H9 (cell line): ENCODE measurements around the gene MNX1. TPM values are rescaled to one million over a fixed set of nuclear protein-coding genes. Genes with fewer than 3 reads are reported as not detected.

Experiments used
- DNase-seq: peaks from one replicate; pipeline ENCODE4 v3.0.0-alpha.2; 2017
- H2AFZ ChIP-seq: one replicate; pipeline ENCODE4 v1.6.1; 2013; ENCODE audit warnings: mild to moderate bottlenecking, low read length, control low read depth, moderate library complexity
- H2AK5ac ChIP-seq: 2 replicates; pipeline ENCODE4 v1.6.1; 2013; ENCODE audit warnings: low read length, control low read depth, mixed read lengths; ENCODE audit not compliant: insufficient read length
- H2BK120ac ChIP-seq: one replicate; pipeline ENCODE4 v1.6.1; 2013; ENCODE audit warnings: low read depth, mild to moderate bottlenecking, low read length, control low read depth, inconsistent platforms; ENCODE audit not compliant: poor library complexity, severe bottlenecking
- H2BK12ac ChIP-seq: 2 replicates; pipeline ENCODE4 v1.6.1; 2013; ENCODE audit warnings: low read length, control low read depth, mixed read lengths, low read depth; ENCODE audit not compliant: insufficient read length
- H2BK15ac ChIP-seq: 2 replicates; pipeline ENCODE4 v1.6.1; 2013; ENCODE audit warnings: low read depth, low read length, control low read depth
- H2BK20ac ChIP-seq: one replicate; pipeline ENCODE4 v1.6.1; 2013; ENCODE audit warnings: low read depth, mild to moderate bottlenecking, low read length, control low read depth, inconsistent platforms; ENCODE audit not compliant: poor library complexity, severe bottlenecking
- H2BK5ac ChIP-seq: 2 replicates; pipeline ENCODE4 v1.6.1; 2013; ENCODE audit warnings: low read length, control low read depth, mixed read lengths; ENCODE audit not compliant: insufficient read length
- H3K14ac ChIP-seq: 2 replicates; pipeline ENCODE4 v1.6.1; 2013; ENCODE audit warnings: low read length, control low read depth; ENCODE audit not compliant: insufficient read depth
- H3K18ac ChIP-seq: 2 replicates; pipeline ENCODE4 v1.6.1; 2013; ENCODE audit warnings: low read depth, mild to moderate bottlenecking, mixed read lengths, low read length, control low read depth; ENCODE audit not compliant: insufficient read length
- H3K23ac ChIP-seq: 2 replicates; pipeline ENCODE4 v1.6.1; 2013; ENCODE audit warnings: low read length, control low read depth, mixed read lengths, low read depth; ENCODE audit not compliant: insufficient read length
- H3K23me2 ChIP-seq: 2 replicates; pipeline ENCODE4 v1.6.1; 2013; ENCODE audit warnings: low read depth, mild to moderate bottlenecking, mixed read lengths, low read length, control low read depth; ENCODE audit not compliant: insufficient read length, poor library complexity, severe bottlenecking
- H3K27ac ChIP-seq: 2 replicates; pipeline ENCODE4 v1.5.1; 2013; ENCODE audit warnings: low read length, control low read depth, mixed read lengths, low read depth; ENCODE audit not compliant: insufficient read length
- H3K27me3 ChIP-seq: 2 replicates; pipeline ENCODE4 v1.6.1; 2013; ENCODE audit warnings: low read length, control low read depth, inconsistent platforms; ENCODE audit not compliant: insufficient read depth
- H3K4ac ChIP-seq: 2 replicates; pipeline ENCODE4 v1.6.1; 2013; ENCODE audit warnings: low read depth, mild to moderate bottlenecking, control low read depth, inconsistent platforms, low read length, moderate library complexity
- H3K4me1 ChIP-seq: 2 replicates; pipeline ENCODE4 v1.6.1; 2013; ENCODE audit warnings: low read length, control low read depth, inconsistent platforms; ENCODE audit not compliant: insufficient read depth
- H3K4me2 ChIP-seq: 2 replicates; pipeline ENCODE4 v1.6.1; 2013; ENCODE audit warnings: low read length, control low read depth, mixed read lengths; ENCODE audit not compliant: insufficient read length, insufficient read depth
- H3K56ac ChIP-seq: 2 replicates; pipeline ENCODE4 v1.6.1; 2013; ENCODE audit warnings: low read depth, mild to moderate bottlenecking, mixed read lengths, low read length, control low read depth; ENCODE audit not compliant: insufficient read length
- H3K79me1 ChIP-seq: 2 replicates; pipeline ENCODE4 v1.6.1; 2013; ENCODE audit warnings: low read depth, mild to moderate bottlenecking, moderate library complexity, low read length, control low read depth, inconsistent platforms; ENCODE audit not compliant: insufficient read depth, poor library complexity, severe bottlenecking
- H3K79me2 ChIP-seq: 2 replicates; pipeline ENCODE4 v1.6.1; 2013; ENCODE audit warnings: low read length, control low read depth, inconsistent platforms; ENCODE audit not compliant: insufficient read depth
- H3K9ac ChIP-seq: 2 replicates; pipeline ENCODE4 v1.6.1; 2013; ENCODE audit warnings: low read length, control low read depth, mixed read lengths; ENCODE audit not compliant: insufficient read length; ENCODE audit errors: extremely low read depth
- H3K9me3 ChIP-seq: one replicate; pipeline ENCODE4 v1.6.1; 2013; ENCODE audit warnings: low read depth, low read length, inconsistent platforms; ENCODE audit not compliant: control insufficient read depth
- H3T11ph ChIP-seq: one replicate; pipeline ENCODE4 v1.6.1; 2013; ENCODE audit warnings: mild to moderate bottlenecking, low read length, control low read depth, inconsistent platforms
- H4K20me1 ChIP-seq: one replicate; pipeline ENCODE4 v1.6.1; 2013; ENCODE audit not compliant: control insufficient read depth, insufficient read length, insufficient read depth
- H4K5ac ChIP-seq: 2 replicates; pipeline ENCODE4 v1.6.1; 2013; ENCODE audit warnings: low read depth, mild to moderate bottlenecking, mixed read lengths, low read length, control low read depth; ENCODE audit not compliant: insufficient read length
- H4K8ac ChIP-seq: replicated peaks from 2 replicates; pipeline ENCODE4 v1.6.1; 2013; ENCODE audit warnings: low read length, control low read depth, mixed read lengths, low read depth; ENCODE audit not compliant: insufficient read length
- H4K91ac ChIP-seq: 2 replicates; pipeline ENCODE4 v1.6.1; 2013; ENCODE audit warnings: low read depth, mild to moderate bottlenecking, moderate library complexity, mixed read lengths, low read length, control low read depth; ENCODE audit not compliant: insufficient read length
- H3K27ac Mint-ChIP-seq, 3 experiments: 2 replicates in 2 of 3; 3 replicates in 1 of 3; pipeline ENCODE4 v1.8.0; 2020 to 2021; ENCODE audit warnings: mixed read lengths in 3 of 3, mild to moderate bottlenecking in 1 of 3, moderate library complexity in 1 of 3
- H3K27me3 Mint-ChIP-seq: 2 replicates; pipeline ENCODE4 v1.8.0; 2021; ENCODE audit warnings: low read depth, mild to moderate bottlenecking, moderate library complexity, mixed read lengths
- H3K36me3 Mint-ChIP-seq, 3 experiments: 2 replicates in 2 of 3; 3 replicates in 1 of 3; pipeline ENCODE4 v1.8.0; 2020 to 2021; ENCODE audit warnings: low read depth in 3 of 3, mixed read lengths in 3 of 3; ENCODE audit not compliant: insufficient read depth in 1 of 3
- H3K4me1 Mint-ChIP-seq, 2 experiments: 2 replicates each; pipeline ENCODE4 v1.8.0; 2020; ENCODE audit warnings: mixed read lengths in 2 of 2
- H3K4me3 Mint-ChIP-seq, 2 experiments: 2 replicates in 1 of 2; 3 replicates in 1 of 2; pipeline ENCODE4 v1.8.0; 2020 to 2021; ENCODE audit warnings: mild to moderate bottlenecking in 2 of 2, mixed read lengths in 2 of 2, moderate library complexity in 1 of 2
- H3K9me3 Mint-ChIP-seq, 2 experiments: 2 replicates in 1 of 2; 3 replicates in 1 of 2; pipeline ENCODE4 v1.8.0; 2020; ENCODE audit warnings: mild to moderate bottlenecking in 2 of 2, mixed read lengths in 2 of 2, moderate library complexity in 1 of 2
- WGBS: extraction: QIAGEN DNeasy Blood & Tissue Kit; methylation state at CpG from one replicate; pipeline ENCODE4 v1.1.7; 2013; ENCODE audit warnings: missing lambda C conversion rate, low lambda C conversion rate, mixed read lengths; ENCODE audit not compliant: insufficient read length; ENCODE audit errors: extremely low coverage; 5-methylcytosine and 5-hydroxymethylcytosine counted together
- total RNA-seq: library from RNA; stranded (reverse); gene quantifications from 2 replicates; pipeline ENCODE4 v1.2.1, GENCODE V29; 2021
- TF ChIP-seq, protein P1 (sequence below): fragments of 200-600 bp; sonication (generic); conservative IDR thresholded peaks from 3 replicates; pipeline ENCODE4 v1.8.0; 2021; ENCODE audit warnings: antibody characterized with exemption, mild to moderate bottlenecking

MNX1 gene
- total RNA-seq, 1 experiment from 2014 or later, result not detected

GRCh38 chr7:157017603-157018327 lies 7.3 kb upstream of the MNX1 start:
- no CpG with 5 or more reads among the region's 48 CpGs for whole genome bisulfite sequencing
- TF ChIP-seq, protein P1, sequence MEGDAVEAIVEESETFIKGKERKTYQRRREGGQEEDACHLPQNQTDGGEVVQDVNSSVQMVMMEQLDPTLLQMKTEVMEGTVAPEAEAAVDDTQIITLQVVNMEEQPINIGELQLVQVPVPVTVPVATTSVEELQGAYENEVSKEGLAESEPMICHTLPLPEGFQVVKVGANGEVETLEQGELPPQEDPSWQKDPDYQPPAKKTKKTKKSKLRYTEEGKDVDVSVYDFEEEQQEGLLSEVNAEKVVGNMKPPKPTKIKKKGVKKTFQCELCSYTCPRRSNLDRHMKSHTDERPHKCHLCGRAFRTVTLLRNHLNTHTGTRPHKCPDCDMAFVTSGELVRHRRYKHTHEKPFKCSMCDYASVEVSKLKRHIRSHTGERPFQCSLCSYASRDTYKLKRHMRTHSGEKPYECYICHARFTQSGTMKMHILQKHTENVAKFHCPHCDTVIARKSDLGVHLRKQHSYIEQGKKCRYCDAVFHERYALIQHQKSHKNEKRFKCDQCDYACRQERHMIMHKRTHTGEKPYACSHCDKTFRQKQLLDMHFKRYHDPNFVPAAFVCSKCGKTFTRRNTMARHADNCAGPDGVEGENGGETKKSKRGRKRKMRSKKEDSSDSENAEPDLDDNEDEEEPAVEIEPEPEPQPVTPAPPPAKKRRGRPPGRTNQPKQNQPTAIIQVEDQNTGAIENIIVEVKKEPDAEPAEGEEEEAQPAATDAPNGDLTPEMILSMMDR, result no peak
- no peak overlapping the region for H3K4ac ChIP-seq
- H3K56ac ChIP-seq, result no peak overlapping the region
- H3K27ac ChIP-seq, result no peak overlapping the region
- no peaks in the 10 kb centered on the region for H3K9me3 ChIP-seq
- H3K4me1 ChIP-seq, result peaks cover 7% of the 10 kb centered on the region; the same call in 1 of the 2 replicates
- no peak overlapping the region for H4K5ac ChIP-seq
- H2AK5ac ChIP-seq, result no peak overlapping the region
- Mint-ChIP-seq H3K9me3 (peaks cover 0 to 2% of the 10 kb centered on the region in 2 experiments; a peak in 3 of 5 replicates), H3K4me3 (peak overlapping the region in 1 of 2 experiments; percentile 53; a peak in 2 of 5 replicates), H3K27me3 (peaks cover 99% of the 10 kb centered on the region), H3K36me3 (no peaks in the 10 kb centered on the region), H3K4me1 (peaks cover 33 to 46% of the 10 kb centered on the region in 2 experiments), H3K27ac (peak overlapping the region in 1 of 3 experiments; percentile 70; a peak in 1 of 7 replicates)
- no peaks in the 10 kb centered on the region for H3K79me2 ChIP-seq
- no peaks in the 10 kb centered on the region for H3K23me2 ChIP-seq
- H2BK12ac ChIP-seq, result no peak overlapping the region
- no peak overlapping the region for H3K23ac ChIP-seq
- peak overlapping the region; percentile 19; the same call in 1 of the 2 replicates for H3K14ac ChIP-seq
- H3K27me3 ChIP-seq, result peaks cover 95% of the 10 kb centered on the region
- no peaks in the 10 kb centered on the region for H3K79me1 ChIP-seq
- no peak overlapping the region for H3K18ac ChIP-seq
- H3K4me2 ChIP-seq, result peak overlapping the region; percentile 7
- no peak overlapping the region for H2BK120ac ChIP-seq
- H2BK20ac ChIP-seq, result no peak overlapping the region
- H2BK15ac ChIP-seq, result no peak overlapping the region
- peak; percentile 47 for DNase-seq
- H3T11ph ChIP-seq, result no peak overlapping the region
- H3K9ac ChIP-seq, result no peak overlapping the region
- no peak overlapping the region for H2BK5ac ChIP-seq
- no peaks in the 10 kb centered on the region for H4K20me1 ChIP-seq
- H2AFZ ChIP-seq, result no peak overlapping the region
- H4K91ac ChIP-seq, result no peak overlapping the region
- no peak overlapping the region for H4K8ac ChIP-seq
